IMR-90 (cell line): Measurements from ENCODE around the gene UBE2QL1. TPM values are rescaled to one million over a fixed set of nuclear protein-coding genes. Genes with fewer than 3 reads are reported as not detected.

Experiments used
- ATAC-seq: fragments of 200-7000 bp; cut with Tn5 transposase; 2 replicates; pipeline ENCODE4 v1.9.1; 2020; ENCODE audit warnings: low read depth, mild to moderate bottlenecking, moderate library complexity
- BruUV-seq: library from RNA; stranded (reverse); fragments of 400-500 nt; replicated peaks from 2 replicates; lab custom pipeline; 2021; lab: Mats Ljungman, UMichigan
- CTCF ChIA-PET: fragments of 300-600 bp; formaldehyde crosslinking; extraction: SDS; loops from one replicate; lab custom pipeline; 2021; ENCODE audit warnings: antibody characterized with exemption; lab: Yijun Ruan, JAX
- POLR2A ChIA-PET: fragments of 300-600 bp; sonication (Branson Sonifier 250); formaldehyde crosslinking; loops from one replicate; lab custom pipeline; 2022; ENCODE audit warnings: antibody characterized with exemption; ENCODE audit not compliant: unreplicated experiment; lab: Charles Lee
- DNase-seq: peaks from one replicate; pipeline ENCODE4 v3.0.0; 2013
- H2AFZ ChIP-seq: replicated peaks from 2 replicates; pipeline ENCODE3; 2013; ENCODE audit warnings: low read length, mild to moderate bottlenecking; ENCODE audit not compliant: poor library complexity
- H2AK5ac ChIP-seq: 2 replicates; pipeline ENCODE4 v1.6.1; 2013; ENCODE audit warnings: low read depth, low read length, inconsistent platforms
- H2AK9ac ChIP-seq: replicated peaks from 2 replicates; pipeline ENCODE3; 2013; ENCODE audit warnings: mild to moderate bottlenecking, low read depth, low read length, moderate library complexity; ENCODE audit not compliant: poor library complexity
- H2BK120ac ChIP-seq: 2 replicates; pipeline ENCODE4 v1.6.1; 2013; ENCODE audit warnings: low read depth, low read length, inconsistent platforms
- H2BK15ac ChIP-seq: 3 replicates; pipeline ENCODE4 v1.6.1; 2013; ENCODE audit warnings: low read depth, low read length, inconsistent platforms
- H2BK20ac ChIP-seq: 2 replicates; pipeline ENCODE4 v1.6.1; 2013; ENCODE audit warnings: low read depth, mild to moderate bottlenecking, inconsistent platforms, low read length, moderate library complexity
- H2BK5ac ChIP-seq: 2 replicates; pipeline ENCODE4 v1.6.1; 2013; ENCODE audit warnings: mild to moderate bottlenecking, low read depth, low read length, inconsistent platforms; ENCODE audit not compliant: poor library complexity, severe bottlenecking
- H3K14ac ChIP-seq: replicated peaks from 2 replicates; pipeline ENCODE4 v1.6.1; 2013; ENCODE audit warnings: low read depth, low read length, inconsistent platforms
- H3K18ac ChIP-seq: 2 replicates; pipeline ENCODE4 v1.6.1; 2013; ENCODE audit warnings: low read depth, low read length, control low read depth
- H3K23ac ChIP-seq: 2 replicates; pipeline ENCODE4 v1.6.1; 2013; ENCODE audit warnings: low read depth, low read length, inconsistent platforms
- H3K27ac ChIP-seq: 2 replicates; pipeline ENCODE4 v1.5.1; 2013; ENCODE audit warnings: mild to moderate bottlenecking, control low read depth, low read length; ENCODE audit not compliant: insufficient read depth
- H3K27me3 ChIP-seq: 2 replicates; pipeline ENCODE4 v1.6.1; 2013; ENCODE audit warnings: low read length; ENCODE audit not compliant: control insufficient read depth, insufficient read depth
- H3K36me3 ChIP-seq: 2 replicates; pipeline ENCODE4 v1.6.1; 2013; ENCODE audit warnings: low read length, mixed read lengths; ENCODE audit not compliant: control insufficient read depth, insufficient read depth
- H3K4ac ChIP-seq: 2 replicates; pipeline ENCODE4 v1.6.1; 2013; ENCODE audit warnings: low read depth, low read length, inconsistent platforms
- H3K4me1 ChIP-seq: 2 replicates; pipeline ENCODE4 v1.6.1; 2013; ENCODE audit warnings: low read length, mixed read lengths; ENCODE audit not compliant: control insufficient read depth, insufficient read depth
- H3K4me2 ChIP-seq: 2 replicates; pipeline ENCODE4 v1.6.1; 2013; ENCODE audit warnings: low read depth, mild to moderate bottlenecking, control low read depth, low read length, moderate library complexity
- H3K4me3 ChIP-seq: 2 replicates; pipeline ENCODE4 v1.5.1; 2013; ENCODE audit warnings: low read depth, mild to moderate bottlenecking, control low read depth, low read length, moderate library complexity; ENCODE audit not compliant: insufficient read depth
- H3K56ac ChIP-seq: 2 replicates; pipeline ENCODE4 v1.6.1; 2013; ENCODE audit warnings: low read length, inconsistent platforms; ENCODE audit not compliant: insufficient read depth; ENCODE audit errors: extremely low read depth
- H3K79me1 ChIP-seq, 2 experiments: 2 replicates each; pipeline ENCODE4 v1.6.1; 2013; ENCODE audit warnings: low read length in 2 of 2, inconsistent platforms in 1 of 2, low read depth in 1 of 2
- H3K9ac ChIP-seq: 2 replicates; pipeline ENCODE4 v1.6.1; 2013; ENCODE audit warnings: low read depth, low read length, control low read depth
- H3K9me1 ChIP-seq: 2 replicates; pipeline ENCODE4 v1.6.1; 2013; ENCODE audit warnings: low read length, inconsistent platforms; ENCODE audit not compliant: insufficient read depth
- H3K9me3 ChIP-seq: 2 replicates; pipeline ENCODE4 v1.6.1; 2013; ENCODE audit warnings: low read length; ENCODE audit not compliant: control insufficient read depth, insufficient read depth
- H4K20me1 ChIP-seq: 2 replicates; pipeline ENCODE4 v1.6.1; 2013; ENCODE audit warnings: low read length, inconsistent platforms; ENCODE audit not compliant: insufficient read depth
- H4K5ac ChIP-seq: 2 replicates; pipeline ENCODE4 v1.6.1; 2013; ENCODE audit warnings: mild to moderate bottlenecking, low read depth, low read length, control low read depth
- H4K8ac ChIP-seq, 2 experiments: 2 replicates each; pipeline ENCODE4 v1.6.1; 2013; ENCODE audit warnings: low read depth in 2 of 2, low read length in 2 of 2, control low read depth in 1 of 2, inconsistent platforms in 1 of 2
- H4K91ac ChIP-seq: 2 replicates; pipeline ENCODE4 v1.6.1; 2013; ENCODE audit warnings: low read depth, low read length, inconsistent platforms; ENCODE audit not compliant: insufficient read depth
- BHLHE40 ChIP-seq: fragments of 150-350 bp; IDR thresholded peaks from 2 replicates; pipeline ENCODE4 v1.6.1; 2016; ENCODE audit warnings: mild to moderate bottlenecking, low read depth, low read length
- CTCF ChIP-seq: conservative IDR thresholded peaks from 2 replicates; pipeline ENCODE4 v1.5.1; 2012; ENCODE audit warnings: mild to moderate bottlenecking, low read depth, low read length, improper control_type of control experiment
- FOS ChIP-seq: fragments of 150-350 bp; IDR thresholded peaks from 2 replicates; pipeline ENCODE4 v1.6.1; 2016; ENCODE audit warnings: low read depth, low read length
- MAFK ChIP-seq: IDR thresholded peaks from 2 replicates; pipeline ENCODE4 v1.6.1; 2012; ENCODE audit warnings: low read depth, low read length, improper control_type of control experiment
- MAZ ChIP-seq: IDR thresholded peaks from 2 replicates; pipeline ENCODE4 v1.6.1; 2012; ENCODE audit warnings: low read depth, mild to moderate bottlenecking, low read length, improper control_type of control experiment, moderate library complexity, borderline replicate concordance
- MXI1 ChIP-seq: IDR thresholded peaks from 2 replicates; pipeline ENCODE4 v1.6.1; 2012; ENCODE audit warnings: low read depth, mild to moderate bottlenecking, low read length, moderate library complexity, borderline replicate concordance
- RAD21 ChIP-seq: IDR thresholded peaks from 2 replicates; pipeline ENCODE4 v1.6.1; 2012; ENCODE audit warnings: low read length, improper control_type of control experiment
- RCOR1 ChIP-seq: IDR thresholded peaks from 2 replicates; pipeline ENCODE4 v1.6.1; 2012; ENCODE audit warnings: mild to moderate bottlenecking, low read length, improper control_type of control experiment; ENCODE audit not compliant: insufficient replicate concordance
- RFX5 ChIP-seq: IDR thresholded peaks from 2 replicates; pipeline ENCODE4 v1.8.0; 2012; ENCODE audit warnings: low read depth, mild to moderate bottlenecking, low read length, moderate library complexity
- SMC3 ChIP-seq: fragments of 150-350 bp; IDR thresholded peaks from 2 replicates; pipeline ENCODE4 v1.6.1; 2016; ENCODE audit warnings: low read depth, mild to moderate bottlenecking, antibody characterized with exemption, low read length, moderate library complexity
- WGBS, 2 experiments: methylation state at CpG; one replicate each; pipeline versions ENCODE4 v1.1.5 to v1.1.7; 2013; ENCODE audit warnings: missing lambda C conversion rate in 2 of 2; ENCODE audit not compliant: insufficient read length in 1 of 2; ENCODE audit errors: extremely low coverage in 2 of 2; 5-methylcytosine and 5-hydroxymethylcytosine counted together
- dilution Hi-C: fragments of 300-500 bp; cut with HindIII; formaldehyde crosslinking; loops from one replicate; pipeline ENCODE4 v1.14.3; 2018; ENCODE audit warnings: low sequenced_read_pairs; ENCODE audit not compliant: unreplicated experiment
- in situ Hi-C: fragments of 300-500 bp; cut with MboI; formaldehyde crosslinking; loops from 3 replicates; pipeline ENCODE4 v1.14.3; 2019; ENCODE audit warnings: low sequenced_read_pairs, inconsistent platforms, mixed read lengths
- intact Hi-C: fragments of 100-400 bp; cut with micrococcal nuclease; formaldehyde crosslinking; loops from 2 replicates; pipeline ENCODE4 v1.10.0; 2022
- polyA plus RNA-seq, 3 experiments: library from polyadenylated mRNA; depleted of rRNA; stranded (reverse); fragments of >200 nt; gene quantifications; 2 replicates each; pipeline ENCODE4 v1.2.3, GENCODE V29; 2012; ENCODE audit warnings: low replicate concordance in 1 of 3
- total RNA-seq: library from RNA; depleted of rRNA; stranded (reverse); fragments of >200 nt; gene quantifications from 2 replicates; pipeline ENCODE4 v1.2.3, GENCODE V29; 2012
- TF ChIP-seq, protein P1 (sequence below): fragments of 150-350 bp; IDR thresholded peaks from 2 replicates; pipeline ENCODE4 v1.6.1; 2017; ENCODE audit warnings: mild to moderate bottlenecking, antibody characterized with exemption, low read length, low read depth

UBE2QL1 gene
- total and polyA plus RNA-seq, 2 of the 4 experiments (the other 2 are of a cell fraction) = not detected

- no peaks in the 10 kb centered on the region for H4K20me1 ChIP-seq
- no peak overlapping the region for H3K56ac ChIP-seq
- 44% methylated on average over 6 of the region's 12 CpGs; no CpG with 5 or more reads in 1 of the 2 experiments for WGBS, 2 experiments
- H4K8ac ChIP-seq = no peak overlapping the region
- H3K79me1 ChIP-seq = no peaks in the 10 kb centered on the region
- no peak overlapping the region for H2AK9ac ChIP-seq
- no peak overlapping the region for H3K9ac ChIP-seq
- H3K36me3 ChIP-seq = no peaks in the 10 kb centered on the region
- H2BK15ac ChIP-seq = no peak overlapping the region
- H3K14ac ChIP-seq = no peak overlapping the region
- no peak overlapping the region for H3K23ac ChIP-seq
- H2BK5ac ChIP-seq = no peak overlapping the region
- in situ Hi-C loops = no loop called here
- no peaks in the 10 kb centered on the region for H3K9me1 ChIP-seq
- no peak overlapping the region for H3K4me2 ChIP-seq
- intact Hi-C loops = no loop called here
- peaks cover 22% of the 10 kb centered on the region for H3K27me3 ChIP-seq
- no peak overlapping the region for H3K4ac ChIP-seq
- H2BK20ac ChIP-seq = no peak overlapping the region
- H3K4me1 ChIP-seq = no peaks in the 10 kb centered on the region
- H3K27ac ChIP-seq = no peak overlapping the region
- no peak overlapping the region for H3K18ac ChIP-seq
- H3K9me3 ChIP-seq = no peaks in the 10 kb centered on the region
- no peak overlapping the region for H4K5ac ChIP-seq
- DNase-seq = no peak
- TF ChIP-seq, protein P1, sequence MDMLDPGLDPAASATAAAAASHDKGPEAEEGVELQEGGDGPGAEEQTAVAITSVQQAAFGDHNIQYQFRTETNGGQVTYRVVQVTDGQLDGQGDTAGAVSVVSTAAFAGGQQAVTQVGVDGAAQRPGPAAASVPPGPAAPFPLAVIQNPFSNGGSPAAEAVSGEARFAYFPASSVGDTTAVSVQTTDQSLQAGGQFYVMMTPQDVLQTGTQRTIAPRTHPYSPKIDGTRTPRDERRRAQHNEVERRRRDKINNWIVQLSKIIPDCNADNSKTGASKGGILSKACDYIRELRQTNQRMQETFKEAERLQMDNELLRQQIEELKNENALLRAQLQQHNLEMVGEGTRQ = no peak
- TF ChIP-seq MXI1 = no peak
- no peak for TF ChIP-seq SMC3
- no peak for TF ChIP-seq CTCF
- no peak for TF ChIP-seq MAZ
- no peak for TF ChIP-seq MAFK
- TF ChIP-seq RAD21 = no peak
- TF ChIP-seq RFX5 = no peak
- TF ChIP-seq RCOR1 = no peak
- TF ChIP-seq FOS = no peak
- no peak for TF ChIP-seq BHLHE40
- H3K4me3 ChIP-seq = no peak overlapping the region
- BruUV-seq = no TSS peak
- POLR2A ChIA-PET = no interaction called here
- H4K91ac ChIP-seq = no peak overlapping the region
- dilution Hi-C loops = no loop called here
- CTCF ChIA-PET = no interaction called here
- no peak for ATAC-seq
- H2BK120ac ChIP-seq = no peak overlapping the region
- no peak overlapping the region for H2AFZ ChIP-seq
- H2AK5ac ChIP-seq = no peak overlapping the region
Observed at GRCh38 chr5:6454628-6455053, 6.0 kb downstream of the UBE2QL1 start.
